NCI-H460 (cell line): ENCODE measurements around the gene OLFML2A. TPM values are rescaled to one million over a fixed set of nuclear protein-coding genes. Genes with fewer than 3 reads are reported as not detected.

Source experiments
- DNase-seq: peaks from one replicate; pipeline ENCODE4 v3.0.0-alpha.2; 2016; ENCODE audit warnings: low read depth; ENCODE audit errors: extremely low read depth
- total RNA-seq: library from RNA; depleted of rRNA; stranded (reverse); fragments of >200 nt; shearing (Covaris generic); gene quantifications from 2 replicates; pipeline ENCODE4 v1.2.3, GENCODE V29; 2014

Gene OLFML2A
- total RNA-seq, 1 experiment from 2014 or later = 63.6 TPM

DNA sequence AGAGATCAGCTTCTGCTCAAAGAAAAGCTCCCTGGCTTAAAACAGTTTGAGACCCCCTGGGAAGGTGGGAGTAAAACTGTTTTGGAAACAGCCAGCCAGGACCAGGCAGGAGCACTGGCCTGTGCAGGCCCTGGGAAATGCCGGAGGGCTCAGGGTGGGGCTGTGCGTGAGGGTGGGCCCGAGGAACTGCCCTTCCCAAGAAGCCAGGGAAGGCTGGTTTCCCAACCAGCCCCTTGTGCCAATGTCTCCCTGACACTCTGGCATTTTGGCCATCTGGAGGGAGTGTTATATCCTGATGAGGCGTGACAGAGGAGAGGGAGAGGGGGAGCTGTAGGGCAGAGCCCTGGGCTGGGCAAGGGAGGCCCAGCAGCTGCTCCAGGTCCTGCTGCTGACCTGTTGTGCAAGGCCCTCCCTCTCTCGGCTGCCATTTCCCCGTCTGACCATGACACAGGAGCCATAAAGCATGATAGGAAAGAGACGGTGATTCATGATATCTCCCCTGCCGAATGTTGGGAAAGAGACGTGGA, 16.1 kb downstream of the OLFML2A start:
- no peak for DNase-seq

GRCh38 chr9:124794902-124795491, 18.1 kb downstream of the OLFML2A start:
- DNase-seq = no peak

- no peak for DNase-seq
These were observed 19.0 kb downstream of the OLFML2A start for GRCh38 chr9:124795881-124796431.

GRCh38 chr9:124797343-124798103, 20.6 kb downstream of the OLFML2A start:
- DNase-seq = no peak

DNA sequence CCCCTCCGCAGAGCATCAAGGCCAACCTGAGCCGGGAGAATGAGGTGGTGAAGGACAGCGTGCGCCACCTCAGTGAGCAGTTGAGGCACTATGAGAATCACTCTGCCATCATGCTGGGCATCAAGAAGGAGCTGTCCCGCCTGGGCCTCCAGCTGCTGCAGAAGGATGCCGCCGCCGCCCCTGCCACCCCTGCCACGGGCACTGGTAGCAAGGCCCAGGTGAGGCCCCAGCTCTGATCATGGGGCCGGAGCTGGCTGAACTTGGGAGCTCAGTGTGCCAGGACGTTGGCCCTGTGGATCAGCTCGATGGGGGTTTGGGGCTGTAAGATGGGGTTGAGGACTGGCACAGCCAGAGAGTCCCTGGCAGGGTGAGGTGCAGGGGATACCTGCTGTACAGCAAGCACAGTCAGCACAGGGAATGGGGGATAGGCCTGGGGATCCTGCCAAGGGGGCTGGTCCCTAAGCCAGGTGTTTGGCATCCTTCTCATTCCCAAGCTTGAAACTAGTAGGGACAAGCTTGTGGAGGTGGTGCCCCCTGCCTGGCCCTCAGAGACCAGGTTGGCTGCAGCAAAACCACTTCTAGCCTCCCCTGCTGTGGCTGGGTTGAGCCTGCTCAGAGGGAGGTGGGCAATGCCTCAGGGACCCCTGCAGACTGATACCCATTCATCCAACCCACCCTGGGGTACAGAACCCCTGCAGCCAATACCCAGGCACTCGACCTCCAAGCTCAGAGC, 22.5 kb downstream of the OLFML2A start:
- no peak for DNase-seq

- no peak for DNase-seq
These were observed 23.6 kb downstream of the OLFML2A start for GRCh38 chr9:124800306-124801259.

DNA sequence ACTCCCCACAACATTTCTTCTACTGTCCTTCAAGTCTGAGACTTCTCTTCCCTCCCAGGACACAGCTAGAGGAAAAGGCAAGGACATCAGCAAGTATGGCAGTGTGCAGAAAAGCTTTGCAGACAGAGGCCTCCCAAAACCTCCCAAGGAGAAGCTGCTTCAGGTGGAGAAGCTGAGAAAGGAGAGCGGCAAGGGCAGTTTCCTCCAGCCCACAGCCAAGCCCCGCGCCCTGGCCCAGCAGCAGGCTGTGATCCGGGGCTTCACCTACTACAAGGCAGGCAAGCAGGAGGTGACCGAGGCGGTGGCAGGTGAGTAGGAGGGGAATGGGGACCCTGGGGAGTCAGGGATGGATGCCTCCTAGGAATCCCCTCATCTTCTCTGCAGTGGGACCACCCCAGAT, 24.4 kb downstream of the OLFML2A start:
- no peak for DNase-seq

DNA sequence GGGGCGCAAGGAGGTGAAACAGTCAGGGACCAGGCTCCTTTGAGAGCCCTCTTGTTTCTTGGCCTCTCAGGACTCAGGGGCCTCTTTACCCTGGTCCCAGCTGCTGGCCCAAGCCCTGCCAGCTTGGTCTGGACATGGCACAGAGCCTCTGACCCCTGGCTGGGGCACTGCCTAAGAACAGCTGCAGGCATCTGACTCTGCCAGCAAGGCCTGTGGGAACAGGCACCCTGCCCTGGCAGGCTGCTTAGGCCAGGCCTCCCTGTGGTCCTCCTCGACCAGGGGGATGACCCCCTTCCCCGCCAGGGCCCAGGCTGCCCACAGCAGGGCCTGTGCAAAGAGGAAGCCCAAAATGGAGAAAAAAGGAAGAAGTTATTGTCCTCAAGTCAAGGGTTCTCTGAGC, 25.5 kb downstream of the OLFML2A start:
- no peak for DNase-seq

- no peak for DNase-seq
These were observed 27.0 kb downstream of the OLFML2A start for GRCh38 chr9:124803911-124804310.

DNA sequence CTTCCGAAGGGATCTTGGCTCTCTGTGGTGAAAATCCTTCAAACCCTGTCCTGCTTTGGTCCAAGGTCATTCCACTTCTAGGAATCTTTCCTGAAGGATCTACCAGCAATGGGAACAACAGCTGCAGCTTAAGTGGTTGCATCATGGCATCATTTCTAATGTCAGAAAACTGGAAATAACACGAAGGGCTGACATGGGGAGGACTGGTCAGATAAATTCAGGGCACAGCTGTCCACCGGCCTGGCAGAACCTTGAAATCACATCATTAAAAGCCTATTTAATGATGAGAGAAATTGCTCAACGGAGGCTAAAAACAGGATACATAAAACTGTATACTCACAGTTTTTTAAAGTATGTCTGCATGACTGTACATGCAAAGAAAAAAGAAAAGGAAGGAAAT, 28.3 kb downstream of the OLFML2A start:
- DNase-seq = no peak

DNA sequence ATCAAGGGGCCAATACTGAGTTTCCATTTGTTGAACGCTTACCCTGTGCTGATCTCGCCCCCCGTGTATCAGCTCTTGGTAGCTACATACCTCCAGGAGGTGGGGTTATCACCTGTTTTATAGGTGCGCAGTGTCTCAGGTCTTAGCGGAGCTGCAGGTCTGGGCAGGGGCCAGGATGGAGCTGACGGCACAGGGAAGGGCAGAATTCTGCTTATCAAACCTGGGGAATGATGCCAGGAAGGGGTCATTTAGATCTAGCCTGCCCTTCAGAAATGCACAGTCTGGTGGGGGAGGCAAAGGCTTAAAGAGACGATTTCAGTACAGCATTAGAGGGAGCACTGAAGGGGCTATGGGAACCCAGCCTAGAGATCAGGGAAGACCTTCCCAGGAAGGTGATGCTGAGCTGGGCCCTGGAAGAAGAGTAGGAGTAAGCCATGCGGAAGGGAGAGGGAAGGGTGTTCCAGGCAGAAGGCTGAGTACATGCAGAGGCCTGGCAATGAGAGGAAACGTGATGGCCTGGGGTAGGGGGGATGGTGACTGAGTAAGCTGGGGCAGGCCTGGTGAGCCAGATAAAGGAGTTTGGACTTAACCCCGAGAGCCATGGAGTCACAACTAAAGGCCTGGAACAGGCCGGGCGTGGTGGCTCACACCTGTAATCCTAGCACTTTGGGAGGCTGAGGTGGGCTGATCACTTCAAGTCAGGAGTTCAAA, 31.5 kb downstream of the OLFML2A start:
- DNase-seq = no peak

- DNase-seq = no peak
These were observed 32.3 kb downstream of the OLFML2A start for GRCh38 chr9:124809211-124809610.

GRCh38 chr9:124809741-124810500, 33.0 kb downstream of the OLFML2A start:
- no peak for DNase-seq

DNA sequence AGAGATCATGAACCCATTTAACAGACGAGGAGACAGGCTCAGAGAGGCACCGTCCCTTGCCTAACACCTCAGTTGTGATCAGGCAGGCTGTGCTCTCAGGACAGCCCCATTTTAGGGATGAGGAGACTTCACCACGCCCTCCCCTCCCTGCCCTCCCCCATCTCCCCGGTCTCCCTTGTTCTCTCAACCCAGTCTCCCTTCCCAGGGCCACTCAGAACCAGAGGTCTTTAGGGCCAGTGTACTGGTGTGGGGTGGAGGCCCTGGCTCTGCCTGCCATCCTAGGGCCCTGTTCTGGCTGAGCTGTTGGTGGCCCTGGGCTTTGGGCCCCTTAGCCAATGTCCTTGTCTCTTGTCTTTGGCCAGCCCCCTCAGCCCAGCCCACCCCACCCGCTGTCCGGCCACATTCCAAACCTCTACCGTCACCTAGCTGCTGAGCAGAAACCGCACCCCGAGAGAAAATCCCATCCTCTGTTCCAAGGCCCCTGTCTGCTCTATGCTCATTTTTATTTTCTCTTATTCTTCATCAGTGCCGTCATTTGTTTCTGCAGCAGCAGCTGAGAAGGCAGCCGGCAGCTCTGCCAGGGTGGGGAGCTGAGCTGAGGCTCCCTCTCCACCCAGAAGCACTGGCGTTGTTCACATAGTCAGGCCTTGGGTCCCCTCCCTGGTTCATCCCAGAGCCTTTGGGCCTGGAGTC, 33.9 kb downstream of the OLFML2A start:
- DNase-seq = no peak

- no peak for DNase-seq
These were observed 35.5 kb downstream of the OLFML2A start for GRCh38 chr9:124812441-124812876.

- DNase-seq = no peak
These were observed 36.1 kb downstream of the OLFML2A start for GRCh38 chr9:124813041-124813440.

GRCh38 chr9:124813501-124814163, 36.7 kb downstream of the OLFML2A start:
- no peak for DNase-seq

GRCh38 chr9:124814164-124814535, 37.2 kb downstream of the OLFML2A start:
- DNase-seq = no peak
